Stimulated activated effector memory CD8-positive, alpha-beta T cell treated with anti-CD3 and anti-CD28 coated beads, Interleukin-12 subunit alpha, Interleukin-12 subunit beta, amount 100 ng/mL, for 72 hours (primary cell): ENCODE measurements around the gene GNMT.
A peak's percentile ranks its signal among the peaks of the same experiment; 100 is the strongest.
"Not testable (repeated sequence)": the region's sequence is repeated elsewhere in the genome, so short reads cannot be mapped to it uniquely, and the experiment has no call there.

Experiments used
- ATAC-seq: fragments of 150-1000 bp; cut with Tn5 transposase; 2 replicates; pipeline ENCODE4 v1.10.0; 2021
- DNase-seq, 2 donors: peaks; one replicate each; pipeline ENCODE4 v3.0.0; 2021 to 2022; ENCODE audit warnings: low spot score in 2 of 2
- H3K27ac Mint-ChIP-seq: one replicate; pipeline ENCODE4 v1.8.0; 2022; ENCODE audit warnings: mild to moderate bottlenecking, mixed read lengths
- H3K36me3 Mint-ChIP-seq: one replicate; pipeline ENCODE4 v1.8.0; 2022; ENCODE audit warnings: mild to moderate bottlenecking, mixed read lengths
- H3K4me1 Mint-ChIP-seq: one replicate; pipeline ENCODE4 v1.8.0; 2022; ENCODE audit warnings: mixed read lengths
- H3K4me3 Mint-ChIP-seq: one replicate; pipeline ENCODE4 v1.8.0; 2022; ENCODE audit warnings: mild to moderate bottlenecking, mixed read lengths
- H3K9me3 Mint-ChIP-seq: one replicate; pipeline ENCODE4 v1.8.0; 2022; ENCODE audit warnings: mixed read lengths

Gene GNMT

DNA sequence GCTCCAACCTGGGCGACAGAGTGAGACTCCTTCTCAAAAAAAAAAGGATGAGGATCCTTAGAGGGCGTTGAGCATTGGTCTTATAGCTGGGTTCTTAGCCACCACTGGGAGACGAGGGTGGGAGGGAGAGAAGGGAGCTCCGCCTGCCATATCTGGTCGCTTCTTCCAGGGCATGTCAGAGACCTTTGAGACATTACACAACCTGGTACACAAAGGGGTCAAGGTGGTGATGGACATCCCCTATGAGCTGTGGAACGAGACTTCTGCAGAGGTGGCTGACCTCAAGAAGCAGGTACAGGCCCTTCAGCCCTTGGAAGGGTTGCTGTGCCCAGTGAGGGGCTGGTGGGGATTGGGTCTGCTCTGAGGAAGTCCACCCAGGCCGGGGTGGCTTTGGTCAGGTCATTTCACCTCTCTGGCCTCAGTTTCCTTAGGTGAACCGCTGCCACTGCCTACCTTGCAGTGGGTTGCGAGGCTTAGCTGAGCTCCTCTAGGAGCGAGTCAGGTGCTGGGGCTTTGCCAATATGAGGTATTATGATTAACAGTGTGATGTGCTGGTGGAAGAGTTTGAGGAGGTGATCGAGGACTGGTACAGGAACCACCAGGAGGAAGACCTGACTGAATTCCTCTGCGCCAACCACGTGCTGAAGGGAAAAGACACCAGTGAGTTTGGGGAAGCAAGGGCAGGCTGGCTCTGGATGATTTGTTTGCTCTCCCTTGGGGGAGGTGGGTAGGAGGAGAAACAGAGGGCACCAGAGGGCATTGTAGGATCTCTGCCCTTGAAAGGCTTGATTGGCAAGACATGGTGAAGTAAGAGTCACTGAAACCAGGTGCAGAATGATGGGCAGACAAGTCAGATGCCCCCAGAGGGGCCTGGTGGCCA is 22.8 kb upstream of the GNMT start:
- no peaks in the 10 kb centered on the region for H3K9me3 Mint-ChIP-seq
- no peak overlapping the region for H3K4me3 Mint-ChIP-seq
- peaks cover 85% of the 10 kb centered on the region for H3K36me3 Mint-ChIP-seq
- peaks cover 24% of the 10 kb centered on the region for H3K4me1 Mint-ChIP-seq
- ATAC-seq, result no peak
- H3K27ac Mint-ChIP-seq, result peak overlapping the region; percentile 35
- no peak for DNase-seq

DNA sequence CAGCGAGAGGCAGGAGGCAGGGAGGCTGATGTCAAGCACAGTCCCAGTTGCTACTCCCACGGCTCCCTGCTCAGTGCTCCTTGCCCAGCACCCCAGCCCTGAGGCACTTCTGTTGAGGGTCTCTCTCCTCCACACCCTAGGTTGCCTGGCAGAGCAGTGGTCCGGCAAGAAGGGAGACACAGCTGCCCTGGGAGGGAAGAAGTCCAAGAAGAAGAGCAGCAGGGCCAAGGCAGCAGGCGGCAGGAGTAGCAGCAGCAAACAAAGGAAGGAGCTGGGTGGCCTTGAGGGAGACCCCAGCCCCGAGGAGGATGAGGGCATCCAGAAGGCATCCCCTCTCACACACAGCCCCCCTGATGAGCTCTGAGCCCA is 22.1 kb upstream of the GNMT start:
- Mint-ChIP-seq H3K4me3 (no peak overlapping the region), H3K36me3 (peaks cover 80% of the 10 kb centered on the region), H3K9me3 (no peaks in the 10 kb centered on the region), H3K4me1 (peaks cover 18% of the 10 kb centered on the region), H3K27ac (peak overlapping the region; percentile 35)
- DNase-seq, result no peak
- no peak for ATAC-seq

DNA sequence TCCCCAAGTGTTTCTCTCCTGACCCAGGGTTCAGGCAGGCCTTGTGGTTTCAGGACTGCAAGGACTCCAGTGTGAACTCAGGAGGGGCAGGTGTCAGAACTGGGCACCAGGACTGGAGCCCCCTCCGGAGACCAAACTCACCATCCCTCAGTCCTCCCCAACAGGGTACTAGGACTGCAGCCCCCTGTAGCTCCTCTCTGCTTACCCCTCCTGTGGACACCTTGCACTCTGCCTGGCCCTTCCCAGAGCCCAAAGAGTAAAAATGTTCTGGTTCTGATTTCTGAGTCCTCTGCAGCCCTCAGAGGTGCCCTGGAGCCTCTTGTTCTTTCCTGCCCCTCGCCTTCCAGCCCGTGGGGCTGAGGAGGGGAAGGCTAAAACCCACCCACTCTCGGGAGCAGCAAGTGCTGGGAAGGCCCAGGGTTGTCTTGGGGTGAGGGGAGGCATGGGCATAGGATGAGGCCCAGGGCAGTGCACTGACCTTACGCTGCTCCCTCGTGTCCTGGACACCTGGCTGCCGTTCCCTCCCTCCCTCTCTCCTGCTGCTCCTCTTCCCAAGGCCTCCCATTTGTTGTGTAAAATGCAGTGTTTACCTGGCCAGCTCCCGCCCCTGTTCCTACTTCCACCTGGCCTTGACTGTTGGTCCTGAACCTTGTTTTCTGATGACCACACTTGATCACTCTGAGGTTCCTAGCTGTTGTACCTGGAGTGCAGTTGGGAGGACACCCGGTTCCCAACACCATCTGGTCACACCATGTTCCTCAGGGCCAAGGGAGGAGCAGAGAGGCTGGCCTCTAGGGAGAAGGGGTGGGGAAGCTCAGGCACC is 21.4 kb upstream of the GNMT start:
- Mint-ChIP-seq H3K9me3 (no peaks in the 10 kb centered on the region), H3K36me3 (peaks cover 80% of the 10 kb centered on the region), H3K4me3 (no peak overlapping the region), H3K4me1 (peaks cover 17% of the 10 kb centered on the region), H3K27ac (peak overlapping the region; percentile 54)
- ATAC-seq (no peak), DNase-seq (no peak)

- Mint-ChIP-seq H3K4me1 (peaks cover 17% of the 10 kb centered on the region), H3K4me3 (no peak overlapping the region), H3K27ac (peak overlapping the region; percentile 54), H3K9me3 (no peaks in the 10 kb centered on the region), H3K36me3 (peaks cover 79% of the 10 kb centered on the region)
- DNase-seq (no peak), ATAC-seq (no peak)
Observed at GRCh38 chr6:42939810-42940167, 20.8 kb upstream of the GNMT start.

- Mint-ChIP-seq H3K36me3 (peaks cover 76% of the 10 kb centered on the region), H3K4me1 (peaks cover 17% of the 10 kb centered on the region), H3K4me3 (no peak overlapping the region), H3K27ac (peak overlapping the region; percentile 54), H3K9me3 (no peaks in the 10 kb centered on the region)
- ATAC-seq (no peak), DNase-seq (no peak)
Observed at GRCh38 chr6:42940493-42941045, 20.0 kb upstream of the GNMT start.

DNA sequence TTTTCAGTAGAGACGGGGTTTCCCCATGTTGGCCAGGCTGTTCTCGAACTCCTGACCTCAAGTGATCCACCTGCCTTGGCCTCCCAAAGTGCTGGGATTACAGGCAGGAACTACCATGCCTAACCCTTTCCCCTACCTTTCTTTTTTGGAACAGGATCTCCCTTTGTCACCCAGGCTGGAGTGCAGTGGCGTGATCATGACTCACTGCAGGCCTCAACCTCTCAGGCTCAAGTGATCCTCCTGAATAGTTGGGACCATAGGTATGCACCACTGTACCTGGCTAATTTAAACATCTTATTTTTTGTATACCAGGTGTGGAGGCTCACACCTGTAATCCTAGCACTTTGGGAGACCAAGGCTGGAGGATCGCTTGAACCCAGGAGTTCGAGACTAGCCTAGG is 19.2 kb upstream of the GNMT start:
- Mint-ChIP-seq H3K4me1 (peaks cover 17% of the 10 kb centered on the region), H3K36me3 (peaks cover 68% of the 10 kb centered on the region), H3K27ac (peak overlapping the region; percentile 54)
- H3K4me3 Mint-ChIP-seq, H3K9me3 Mint-ChIP-seq, DNase-seq, ATAC-seq: not testable (repeated sequence)

GRCh38 chr6:42942444-42942843 is 18.1 kb upstream of the GNMT start:
- DNase-seq, result no peak
- Mint-ChIP-seq H3K36me3 (peaks cover 58% of the 10 kb centered on the region), H3K4me3 (no peak overlapping the region), H3K9me3 (no peaks in the 10 kb centered on the region), H3K27ac (no peak overlapping the region), H3K4me1 (peaks cover 12% of the 10 kb centered on the region)
- no peak for ATAC-seq

DNA sequence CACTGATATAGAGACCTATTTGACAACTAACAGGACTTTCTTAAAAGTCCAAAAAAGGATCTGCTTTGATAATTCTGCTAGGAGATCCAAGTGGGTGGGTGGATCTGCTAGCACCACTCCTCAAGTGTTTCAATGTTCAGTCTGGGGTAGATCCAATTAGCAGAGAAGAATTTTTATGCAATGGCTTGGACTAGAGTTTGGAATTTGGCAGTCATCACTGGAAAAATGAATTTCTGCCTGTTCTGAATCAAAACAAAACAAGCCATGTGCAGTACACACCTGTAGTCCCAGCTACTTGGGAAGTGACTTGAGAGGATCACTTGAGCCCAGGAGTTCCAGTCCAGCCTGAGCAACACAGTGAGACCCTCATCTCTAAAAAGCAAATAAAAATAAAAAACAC is 12.6 kb upstream of the GNMT start:
- Mint-ChIP-seq H3K4me3 (no peak overlapping the region), H3K9me3 (no peaks in the 10 kb centered on the region), H3K27ac (peak overlapping the region; percentile 12), H3K4me1 (no peaks in the 10 kb centered on the region), H3K36me3 (peaks cover 34% of the 10 kb centered on the region)
- DNase-seq (no peak), ATAC-seq (no peak)

DNA sequence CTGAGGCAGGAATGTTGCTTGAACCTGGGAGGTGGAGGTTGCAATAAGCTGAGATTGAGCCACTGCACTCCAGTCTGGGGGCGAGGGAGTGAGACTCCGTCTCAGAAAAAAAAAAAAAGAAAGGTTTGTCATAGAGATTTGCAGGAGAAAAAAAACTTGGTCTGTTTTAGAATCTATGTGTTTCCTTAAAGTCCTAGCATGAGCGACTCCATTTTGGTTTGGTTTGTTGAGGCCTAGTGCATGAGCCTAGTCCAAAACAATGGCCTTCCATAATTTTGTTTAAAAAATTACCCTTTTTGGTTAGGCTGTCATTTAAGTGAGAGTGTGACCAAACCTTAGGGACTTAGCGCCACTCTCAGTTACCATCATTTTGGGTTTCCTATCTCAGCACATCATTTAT is 8.2 kb upstream of the GNMT start:
- Mint-ChIP-seq H3K4me3 (no peak overlapping the region), H3K4me1 (no peaks in the 10 kb centered on the region), H3K27ac (peak overlapping the region; percentile 17), H3K9me3 (no peaks in the 10 kb centered on the region), H3K36me3 (peaks cover 14% of the 10 kb centered on the region)
- DNase-seq (no peak), ATAC-seq (no peak)

DNA sequence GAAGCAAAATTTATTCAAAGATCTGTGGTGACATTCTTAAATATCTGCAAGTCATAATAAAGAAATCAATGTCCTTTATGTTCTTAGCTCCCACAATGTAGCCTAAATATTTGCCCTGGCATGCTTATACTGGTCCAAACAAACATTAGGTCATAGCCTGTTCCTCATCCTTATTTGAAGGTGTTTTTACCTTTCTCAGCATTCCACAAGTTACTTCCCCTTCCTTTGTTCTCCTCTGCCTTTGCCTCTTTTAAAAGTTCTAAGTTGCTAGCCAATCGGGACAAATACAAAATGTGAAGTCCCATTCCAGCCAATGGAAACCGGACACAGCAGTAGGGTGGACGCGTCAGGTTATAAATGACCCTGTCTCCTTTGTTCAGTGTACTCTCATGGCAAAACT is 6.1 kb upstream of the GNMT start:
- H3K4me1 Mint-ChIP-seq, H3K36me3 Mint-ChIP-seq, H3K4me3 Mint-ChIP-seq, H3K9me3 Mint-ChIP-seq, DNase-seq, ATAC-seq, H3K27ac Mint-ChIP-seq: not testable (repeated sequence)

DNA sequence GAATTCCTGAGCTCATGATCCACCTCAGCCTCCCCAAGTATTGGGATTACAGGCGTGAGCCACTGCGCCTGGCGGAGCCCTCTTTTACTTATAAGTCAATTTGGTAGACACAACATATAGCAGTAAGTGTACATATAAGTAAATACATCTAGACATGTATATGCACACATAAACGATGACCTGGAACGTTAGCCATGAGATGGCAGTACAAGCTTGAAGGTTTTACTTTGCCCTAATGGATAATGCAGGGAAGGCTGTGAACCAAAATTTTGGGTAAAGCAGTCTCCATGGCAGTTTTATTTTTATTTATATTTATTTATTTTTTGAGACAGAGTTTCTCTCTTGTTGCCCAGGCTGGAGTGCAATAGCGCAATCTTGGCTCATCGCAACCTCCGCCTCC is 2.4 kb upstream of the GNMT start:
- Mint-ChIP-seq H3K4me1 (peaks cover 17% of the 10 kb centered on the region), H3K27ac (no peak overlapping the region), H3K9me3 (no peaks in the 10 kb centered on the region), H3K36me3 (no peaks in the 10 kb centered on the region), H3K4me3 (no peak overlapping the region)
- DNase-seq, result no peak
- ATAC-seq, result no peak

DNA sequence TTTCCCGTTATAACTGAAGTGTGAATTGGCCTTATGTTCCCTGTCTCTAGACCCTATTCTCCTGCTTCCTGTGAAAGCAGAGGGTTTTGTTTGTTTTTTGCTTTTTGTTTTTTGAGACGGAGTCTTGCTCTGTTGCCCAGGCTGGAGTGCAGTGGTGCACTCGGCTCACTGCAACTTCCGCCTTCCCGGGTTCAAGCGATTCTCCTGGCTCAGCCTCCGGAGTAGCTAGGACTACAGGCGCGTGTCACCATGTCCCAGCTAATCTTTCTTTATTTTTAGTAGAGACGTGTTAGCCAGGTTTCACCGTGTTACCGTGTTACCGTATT is 674 bp upstream of the GNMT start:
- no peaks in the 10 kb centered on the region for H3K9me3 Mint-ChIP-seq
- no peak for DNase-seq
- peaks cover 17% of the 10 kb centered on the region for H3K4me1 Mint-ChIP-seq
- H3K27ac Mint-ChIP-seq, result no peak overlapping the region
- H3K4me3 Mint-ChIP-seq, result peak overlapping the region; percentile 69
- no peak for ATAC-seq
- peaks cover 8% of the 10 kb centered on the region for H3K36me3 Mint-ChIP-seq

GRCh38 chr6:42961020-42961470 is 491 bp downstream of the GNMT start:
- ATAC-seq (no peak), DNase-seq (no peak)
- H3K9me3 Mint-ChIP-seq, result no peaks in the 10 kb centered on the region
- H3K4me3 Mint-ChIP-seq, result peak overlapping the region; percentile 69
- peaks cover 18% of the 10 kb centered on the region for H3K36me3 Mint-ChIP-seq
- H3K4me1 Mint-ChIP-seq, result peaks cover 17% of the 10 kb centered on the region
- no peak overlapping the region for H3K27ac Mint-ChIP-seq

GRCh38 chr6:42962096-42962495 is 1.5 kb downstream of the GNMT start:
- Mint-ChIP-seq H3K4me1 (peaks cover 17% of the 10 kb centered on the region), H3K9me3 (no peaks in the 10 kb centered on the region), H3K36me3 (peaks cover 26% of the 10 kb centered on the region), H3K4me3 (no peak overlapping the region), H3K27ac (no peak overlapping the region)
- ATAC-seq (no peak), DNase-seq (no peak)

GRCh38 chr6:42962502-42963178 is 2.1 kb downstream of the GNMT start:
- no peaks in the 10 kb centered on the region for H3K9me3 Mint-ChIP-seq
- peaks cover 31% of the 10 kb centered on the region for H3K36me3 Mint-ChIP-seq
- no peak overlapping the region for H3K4me3 Mint-ChIP-seq
- DNase-seq (no peak), ATAC-seq (no peak)
- no peak overlapping the region for H3K27ac Mint-ChIP-seq
- H3K4me1 Mint-ChIP-seq, result peaks cover 17% of the 10 kb centered on the region
